Muscle of leg (tissue), 11 donors: ENCODE data around the gene IRX5. TPM values are rescaled to one million over a fixed set of nuclear protein-coding genes. Genes with fewer than 3 reads are reported as not detected.
A peak's percentile ranks its signal among the peaks of the same experiment; 100 is the strongest.

Experiments
- DNase-seq: peaks from one replicate; pipeline ENCODE4 v3.0.0; 2013
- H3K27ac ChIP-seq: one replicate; pipeline ENCODE4 v1.5.1; 2013; ENCODE audit warnings: mild to moderate bottlenecking, low read length, control low read depth
- H3K27me3 ChIP-seq: one replicate; pipeline ENCODE4 v1.6.1; 2013; ENCODE audit warnings: low read length; ENCODE audit not compliant: control insufficient read depth, insufficient read depth
- H3K36me3 ChIP-seq: one replicate; pipeline ENCODE4 v1.6.1; 2013; ENCODE audit warnings: low read length; ENCODE audit not compliant: control insufficient read depth, insufficient read depth
- H3K4me1 ChIP-seq: one replicate; pipeline ENCODE4 v1.6.1; 2013; ENCODE audit warnings: low read length; ENCODE audit not compliant: control insufficient read depth, insufficient read depth
- H3K4me3 ChIP-seq: one replicate; pipeline ENCODE4 v1.5.1; 2013; ENCODE audit warnings: low read length, control low read depth
- H3K9me3 ChIP-seq: replicated peaks from 2 replicates; pipeline ENCODE4 v1.6.1; 2013; ENCODE audit warnings: low read depth, low read length; ENCODE audit not compliant: control insufficient read depth
- WGBS: methylation state at CpG from one replicate; pipeline ENCODE4 v1.1.5; 2013; ENCODE audit warnings: missing lambda C conversion rate; ENCODE audit not compliant: insufficient coverage; 5-methylcytosine and 5-hydroxymethylcytosine counted together
- polyA plus RNA-seq, 8 donors: library from polyadenylated mRNA; unstranded; fragments of 120-200 nt; gene quantifications; one replicate each; pipeline versions ENCODE4 v1.2.1 to v1.2.3, GENCODE V29; 2013; ENCODE audit warnings: inconsistent platforms in 1 of 8, low replicate concordance in 1 of 8; ENCODE audit not compliant: insufficient read length in 8 of 8, insufficient read depth in 1 of 8
- total RNA-seq: library from RNA; stranded (reverse); fragments of 120-200 nt; gene quantifications from one replicate; pipeline ENCODE4 v1.2.4, GENCODE V29; 2013

The IRX5 gene
- total and polyA plus RNA-seq, 9 donors, result 0.15 to 3.3 (median 0.54) TPM

DNA sequence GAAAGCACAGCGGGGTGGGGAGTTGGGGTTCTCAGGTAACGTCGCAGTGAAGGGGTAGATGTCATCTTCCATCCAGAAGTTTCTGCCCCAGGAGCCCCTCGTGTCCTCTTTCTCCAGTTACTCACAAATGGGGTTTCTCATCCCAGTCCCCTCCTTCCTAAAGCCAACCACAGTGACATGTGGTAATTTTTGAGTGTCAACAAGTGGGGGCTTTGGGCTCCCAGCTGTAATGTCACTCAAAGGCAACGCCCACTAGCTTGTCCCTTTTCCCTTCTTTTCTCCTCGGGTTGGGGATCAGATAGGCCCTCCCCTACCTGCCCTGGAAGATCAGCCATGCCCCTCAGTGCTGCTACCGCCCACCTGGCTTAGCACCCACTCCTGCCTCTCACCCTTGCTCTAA, 14.4 kb downstream of the IRX5 start:
- no peak for DNase-seq
- Histone ChIP-seq H3K36me3 (no peaks in the 10 kb centered on the region), H3K9me3 (no peaks in the 10 kb centered on the region), H3K27me3 (peaks cover 65% of the 10 kb centered on the region), H3K27ac (no peak overlapping the region), H3K4me3 (no peak overlapping the region), H3K4me1 (no peaks in the 10 kb centered on the region)
- WGBS, result 39% methylated on average over 2 of the region's 7 CpGs

GRCh38 chr16:54946909-54947308, 16.2 kb downstream of the IRX5 start:
- no peak overlapping the region for H3K27ac ChIP-seq
- DNase-seq, result no peak
- H3K9me3 ChIP-seq, result no peaks in the 10 kb centered on the region
- no peak overlapping the region for H3K4me3 ChIP-seq
- WGBS, result no CpG with 5 or more reads among the region's 3 CpGs
- H3K4me1 ChIP-seq, result no peaks in the 10 kb centered on the region
- no peaks in the 10 kb centered on the region for H3K36me3 ChIP-seq
- peaks cover 52% of the 10 kb centered on the region for H3K27me3 ChIP-seq

- H3K27ac ChIP-seq, result no peak overlapping the region
- no peaks in the 10 kb centered on the region for H3K9me3 ChIP-seq
- H3K4me3 ChIP-seq, result no peak overlapping the region
- no peaks in the 10 kb centered on the region for H3K4me1 ChIP-seq
- DNase-seq, result no peak
- whole genome bisulfite sequencing, result no CpG with 5 or more reads among the region's 3 CpGs
- H3K36me3 ChIP-seq, result no peaks in the 10 kb centered on the region
- peaks cover 45% of the 10 kb centered on the region for H3K27me3 ChIP-seq
Measured at GRCh38 chr16:54947616-54948015, 17.0 kb downstream of the IRX5 start.

DNA sequence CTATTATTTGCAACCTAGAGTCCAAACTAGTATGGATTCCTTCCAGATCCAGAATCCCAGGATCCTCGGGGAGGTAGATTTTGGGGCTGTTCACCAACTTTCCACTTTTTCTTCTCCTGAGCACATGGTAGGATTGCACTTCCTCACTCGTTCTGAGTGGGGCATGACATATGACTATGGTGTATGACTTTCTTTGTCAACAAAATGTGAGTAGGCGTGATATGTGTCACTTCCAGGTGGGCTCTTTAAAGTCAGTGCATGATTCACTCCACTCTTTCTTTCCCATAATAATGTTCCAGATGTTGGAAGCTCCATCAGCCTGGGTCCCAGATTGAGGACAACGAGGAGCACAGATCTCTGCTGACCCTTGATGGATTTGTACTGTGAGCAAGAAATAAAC, 21.5 kb downstream of the IRX5 start:
- no CpG with 5 or more reads among the region's 4 CpGs for WGBS

GRCh38 chr16:54953461-54953860, 22.8 kb downstream of the IRX5 start:
- Histone ChIP-seq H3K4me3 (no peak overlapping the region), H3K4me1 (no peaks in the 10 kb centered on the region), H3K27me3 (peaks cover 15% of the 10 kb centered on the region), H3K27ac (no peak overlapping the region), H3K36me3 (no peaks in the 10 kb centered on the region), H3K9me3 (no peaks in the 10 kb centered on the region)
- 85% methylated on average over 2 of the region's 3 CpGs for WGBS
- no peak for DNase-seq

More for the DNA sequence above, 21.5 kb downstream of the IRX5 start:
- Histone ChIP-seq H3K36me3 (no peaks in the 10 kb centered on the region), H3K27me3 (peaks cover 20% of the 10 kb centered on the region), H3K4me1 (no peaks in the 10 kb centered on the region), H3K9me3 (no peaks in the 10 kb centered on the region), H3K27ac (no peak overlapping the region), H3K4me3 (no peak overlapping the region)
- no peak for DNase-seq

DNA sequence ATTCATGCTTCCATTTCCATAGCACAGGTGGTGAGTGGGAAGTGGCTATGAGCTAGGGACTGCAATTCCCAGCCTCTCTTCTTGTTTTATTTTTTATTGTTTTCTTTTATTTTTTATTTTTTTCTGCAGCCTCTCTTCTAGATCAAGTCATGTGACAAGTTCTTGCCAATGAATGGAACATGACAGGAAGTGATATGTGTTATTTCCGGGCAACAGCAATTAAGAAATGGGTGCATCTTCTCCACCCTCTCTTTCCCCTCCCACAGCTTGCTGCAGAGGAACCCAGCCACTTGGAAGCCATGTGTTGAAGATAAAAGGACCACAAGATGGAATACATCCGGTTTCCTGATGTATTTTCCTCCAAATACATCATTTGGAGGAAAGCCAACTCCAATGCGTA, 23.6 kb downstream of the IRX5 start:
- Histone ChIP-seq H3K36me3 (no peaks in the 10 kb centered on the region), H3K4me3 (no peak overlapping the region), H3K4me1 (no peaks in the 10 kb centered on the region), H3K9me3 (no peaks in the 10 kb centered on the region), H3K27ac (no peak overlapping the region), H3K27me3 (peaks cover 9% of the 10 kb centered on the region)
- WGBS, result no CpG with 5 or more reads among the region's 3 CpGs
- DNase-seq, result peak; percentile 6

DNA sequence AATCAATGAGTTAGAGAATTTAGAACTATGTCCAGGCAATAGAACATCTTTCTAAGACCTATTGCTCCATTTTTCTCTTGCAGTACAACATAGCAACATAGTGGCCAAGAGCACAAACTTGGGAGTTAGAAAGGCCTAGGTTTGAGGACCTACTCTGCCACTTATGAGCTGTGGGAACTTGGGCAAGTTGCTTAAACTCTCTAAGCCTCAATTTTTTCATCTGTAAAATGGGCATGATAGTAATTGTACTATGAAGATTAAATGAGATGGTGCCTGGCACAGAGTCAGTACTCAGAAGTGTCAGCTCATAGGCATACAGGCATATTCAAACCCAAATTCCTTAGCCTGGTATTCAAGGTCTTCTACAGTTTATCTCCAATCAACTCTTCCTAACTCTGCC, 25.1 kb downstream of the IRX5 start:
- H3K4me1 ChIP-seq, result no peaks in the 10 kb centered on the region
- no peaks in the 10 kb centered on the region for H3K36me3 ChIP-seq
- no peak for DNase-seq
- no peak overlapping the region for H3K4me3 ChIP-seq
- peaks cover under 1% of the 10 kb centered on the region for H3K27me3 ChIP-seq
- no peaks in the 10 kb centered on the region for H3K9me3 ChIP-seq
- no peak overlapping the region for H3K27ac ChIP-seq

- no peaks in the 10 kb centered on the region for H3K36me3 ChIP-seq
- no peaks in the 10 kb centered on the region for H3K4me1 ChIP-seq
- no peak overlapping the region for H3K4me3 ChIP-seq
- WGBS, result no CpG with 5 or more reads among the region's 2 CpGs
- H3K9me3 ChIP-seq, result no peaks in the 10 kb centered on the region
- no peak overlapping the region for H3K27ac ChIP-seq
- no peak for DNase-seq
- no peaks in the 10 kb centered on the region for H3K27me3 ChIP-seq
Measured at GRCh38 chr16:54957403-54958166, 26.9 kb downstream of the IRX5 start.

- 100% methylated on average over 1 of the region's 2 CpGs for WGBS
- DNase-seq, result no peak
- no peak overlapping the region for H3K4me3 ChIP-seq
Measured at GRCh38 chr16:54962045-54962444, 31.4 kb downstream of the IRX5 start.

GRCh38 chr16:54964239-54964638, 33.6 kb downstream of the IRX5 start:
- 88% methylated on average over 5 of the region's 5 CpGs for whole genome bisulfite sequencing
- H3K4me1 ChIP-seq, result no peaks in the 10 kb centered on the region
- no peaks in the 10 kb centered on the region for H3K27me3 ChIP-seq
- no peak overlapping the region for H3K4me3 ChIP-seq
- no peaks in the 10 kb centered on the region for H3K36me3 ChIP-seq
- no peak overlapping the region for H3K27ac ChIP-seq
- DNase-seq, result no peak
- no peaks in the 10 kb centered on the region for H3K9me3 ChIP-seq

More at GRCh38 chr16:54962045-54962444, 31.4 kb downstream of the IRX5 start:
- no peak overlapping the region for H3K27ac ChIP-seq
- H3K36me3 ChIP-seq, result no peaks in the 10 kb centered on the region
- H3K27me3 ChIP-seq, result no peaks in the 10 kb centered on the region
- H3K9me3 ChIP-seq, result no peaks in the 10 kb centered on the region
- no peaks in the 10 kb centered on the region for H3K4me1 ChIP-seq

DNA sequence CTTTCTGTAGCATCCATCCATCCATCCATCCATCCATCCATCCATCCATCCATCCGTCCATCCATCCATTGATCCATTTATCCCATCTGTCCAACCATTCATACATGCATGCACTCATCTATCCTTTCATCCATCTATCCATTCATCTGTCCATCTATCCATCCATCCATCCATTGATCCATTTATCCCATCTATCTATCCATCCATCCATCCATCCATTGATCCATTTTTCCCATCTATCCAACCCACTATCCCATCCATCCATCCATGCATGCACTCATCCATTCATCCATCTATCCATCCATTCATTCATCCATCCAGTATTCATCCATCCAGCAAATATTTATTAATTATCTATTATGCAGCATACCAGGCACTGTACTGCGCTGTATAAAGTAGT, 34.8 kb downstream of the IRX5 start:
- Histone ChIP-seq H3K9me3 (no peaks in the 10 kb centered on the region), H3K4me3 (no peak overlapping the region), H3K27ac (no peak overlapping the region), H3K36me3 (no peaks in the 10 kb centered on the region), H3K27me3 (no peaks in the 10 kb centered on the region), H3K4me1 (no peaks in the 10 kb centered on the region)
- 78% methylated on average over 1 of the region's 2 CpGs for WGBS
- DNase-seq, result no peak
